Hematopoietic multipotent progenitor cell treated with erythropoietin and hydrocortisone succinate and interleukin-3 and kit ligand, for 6 days (in vitro differentiated cells): ENCODE data around the gene COLEC11.
"Not testable (repeated sequence)": the region's sequence is repeated elsewhere in the genome, so short reads cannot be mapped to it uniquely, and the experiment has no call there.

ENCODE experiments used
- DNase-seq: peaks from one replicate; pipeline ENCODE4 v3.0.0-alpha.2; 2015

The COLEC11 gene

DNA sequence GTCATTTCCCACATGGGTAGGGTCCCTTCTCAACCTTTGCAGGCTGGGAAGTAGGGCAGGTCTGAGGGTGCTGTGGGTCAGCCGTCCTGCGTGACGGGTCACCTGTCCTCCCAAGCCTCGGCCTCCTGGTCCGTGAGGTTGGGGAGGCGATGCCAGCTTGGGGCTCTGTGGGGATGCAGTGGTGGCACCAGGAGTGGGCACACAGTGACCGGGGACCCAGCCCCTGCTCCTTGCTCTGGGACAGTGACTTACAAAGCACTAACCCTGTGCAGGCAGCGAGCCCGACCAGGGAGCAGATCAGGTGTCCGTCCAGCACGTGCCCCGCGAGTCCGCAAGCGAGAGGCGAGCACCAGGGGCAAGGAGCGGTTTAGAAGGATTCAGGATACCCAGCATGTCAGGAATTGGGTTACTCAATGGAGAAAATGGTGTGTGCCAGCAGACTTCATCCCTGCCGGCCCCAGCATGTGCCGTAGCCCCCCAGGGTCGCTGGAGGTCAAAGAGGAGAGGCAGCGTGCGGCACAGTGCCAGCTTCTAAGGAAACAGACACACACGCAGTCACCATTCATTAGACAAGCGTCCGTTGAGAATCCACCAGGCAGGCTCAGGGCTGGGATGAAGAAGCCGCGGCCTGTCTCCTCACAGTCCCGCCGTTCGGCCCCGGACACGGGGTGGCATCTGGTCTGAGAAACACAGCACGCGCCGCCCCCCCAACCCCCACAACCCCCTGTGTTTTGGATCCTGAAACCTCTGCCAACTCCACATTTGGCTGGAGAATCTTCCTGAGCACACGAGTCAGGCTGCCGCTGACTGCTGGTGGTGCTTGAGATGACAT is 11.7 kb downstream of the COLEC11 start:
- DNase-seq: no peak

- DNase-seq: no peak
Observed at GRCh38 chr2:3608373-3609278, 13.7 kb downstream of the COLEC11 start.

- DNase-seq: not testable (repeated sequence)
Observed at GRCh38 chr2:3609279-3609673, 14.4 kb downstream of the COLEC11 start.

GRCh38 chr2:3610415-3610814 is 15.5 kb downstream of the COLEC11 start:
- DNase-seq: no peak

DNA sequence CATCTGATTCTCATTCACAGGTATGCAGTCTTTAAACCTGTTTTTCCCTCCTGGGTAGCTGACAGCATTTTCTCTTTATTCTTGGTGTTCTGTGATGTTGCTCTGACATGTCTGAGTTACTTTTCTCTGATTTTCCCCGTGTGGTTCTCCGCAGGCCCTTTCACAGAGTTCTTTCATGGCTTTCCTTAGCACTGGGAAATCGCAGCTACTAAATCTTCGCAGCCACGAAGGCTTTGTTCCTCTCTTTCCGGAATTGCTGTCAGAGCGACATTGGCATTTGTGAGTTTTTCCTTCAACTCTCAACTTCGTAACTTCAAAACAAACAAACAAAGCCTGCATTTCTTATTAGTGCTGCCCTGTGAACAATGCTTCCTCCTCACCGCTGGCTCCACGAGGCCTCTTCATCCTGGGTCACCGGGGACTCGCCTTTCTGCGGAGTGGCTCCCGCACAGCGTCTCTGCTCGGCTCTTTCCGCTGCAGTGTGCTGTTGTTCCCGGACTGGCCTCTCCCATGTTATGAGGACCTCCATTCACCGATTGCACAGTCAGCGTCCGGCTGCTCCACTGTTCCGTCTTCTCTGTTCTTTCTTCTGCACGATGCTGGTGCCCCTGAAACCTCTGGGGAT is 16.1 kb downstream of the COLEC11 start:
- no peak for DNase-seq

DNA sequence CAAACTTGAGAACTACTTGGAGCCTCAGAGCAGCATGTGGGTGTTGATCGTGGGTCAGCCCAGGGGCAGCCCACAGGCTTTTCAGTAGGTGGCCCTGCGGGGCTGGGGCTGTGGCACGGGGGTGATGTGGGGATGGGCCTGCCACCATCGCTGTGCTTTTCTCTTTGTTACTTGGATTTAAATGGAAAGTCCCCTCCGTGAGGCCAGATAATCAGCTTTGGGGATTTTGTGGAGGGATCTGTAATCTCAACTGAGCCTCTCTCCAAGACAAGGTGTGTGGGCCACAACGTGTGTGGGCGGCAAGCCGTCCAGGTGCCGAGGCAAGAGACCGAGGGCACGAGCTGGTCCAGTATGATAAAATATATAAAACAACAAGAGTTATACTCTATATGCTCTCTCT is 16.7 kb downstream of the COLEC11 start:
- DNase-seq: no peak

GRCh38 chr2:3612639-3613523 is 18.0 kb downstream of the COLEC11 start:
- no peak for DNase-seq

GRCh38 chr2:3613524-3613905 is 18.6 kb downstream of the COLEC11 start:
- DNase-seq: no peak

- not testable (repeated sequence) for DNase-seq
Observed at GRCh38 chr2:3614743-3615142, 19.8 kb downstream of the COLEC11 start.

GRCh38 chr2:3615541-3616200 is 20.8 kb downstream of the COLEC11 start:
- not testable (repeated sequence) for DNase-seq

- DNase-seq: not testable (repeated sequence)
Observed at GRCh38 chr2:3616435-3617197, 21.7 kb downstream of the COLEC11 start.

- DNase-seq: no peak
Observed at GRCh38 chr2:3617198-3617890, 22.4 kb downstream of the COLEC11 start.

DNA sequence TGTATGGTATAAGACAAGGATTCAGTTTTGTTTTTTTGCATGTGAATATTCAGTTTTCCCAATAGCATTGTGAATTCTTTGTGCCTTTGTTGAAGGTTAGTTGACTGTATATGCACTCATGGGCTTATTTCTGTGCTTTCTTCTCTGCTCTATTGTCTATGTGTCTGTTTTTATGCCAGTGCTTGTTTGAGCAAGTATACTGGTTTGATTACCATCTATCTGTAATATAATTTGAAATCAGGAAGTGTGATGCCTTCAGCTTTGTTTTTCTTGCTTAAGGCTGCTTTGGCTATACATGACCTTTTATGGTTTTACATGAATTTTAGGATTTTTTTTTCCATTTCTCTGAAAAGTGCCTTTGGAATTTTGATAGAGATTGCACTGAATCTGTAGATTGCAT is 23.5 kb downstream of the COLEC11 start:
- DNase-seq: no peak

DNA sequence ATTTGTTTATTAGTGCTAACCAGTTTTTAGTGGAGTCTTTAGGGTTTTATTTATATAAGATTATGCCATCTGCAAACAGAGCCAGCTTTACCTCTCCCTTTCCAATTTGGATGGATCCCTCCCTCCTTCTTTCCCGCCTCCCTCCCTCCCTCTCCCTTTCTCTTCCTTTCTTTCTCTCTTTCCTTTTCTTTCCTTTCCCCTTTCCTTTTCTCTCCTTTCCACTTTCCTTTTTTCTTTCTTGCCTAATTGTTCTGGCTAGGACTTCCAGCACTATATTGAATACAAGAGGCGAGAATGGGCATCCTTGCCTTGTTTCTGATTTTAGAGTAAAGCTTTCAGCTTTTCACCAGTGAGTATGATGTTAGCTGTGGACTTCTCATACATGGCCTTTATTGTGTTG is 24.1 kb downstream of the COLEC11 start:
- no peak for DNase-seq

GRCh38 chr2:3619661-3620060 is 24.7 kb downstream of the COLEC11 start:
- not testable (repeated sequence) for DNase-seq

- no peak for DNase-seq
Observed at GRCh38 chr2:3620834-3621233, 25.9 kb downstream of the COLEC11 start.

- no peak for DNase-seq
Observed at GRCh38 chr2:3622967-3623366, 28.1 kb downstream of the COLEC11 start.

GRCh38 chr2:3624059-3624794 is 29.3 kb downstream of the COLEC11 start:
- no peak for DNase-seq

DNA sequence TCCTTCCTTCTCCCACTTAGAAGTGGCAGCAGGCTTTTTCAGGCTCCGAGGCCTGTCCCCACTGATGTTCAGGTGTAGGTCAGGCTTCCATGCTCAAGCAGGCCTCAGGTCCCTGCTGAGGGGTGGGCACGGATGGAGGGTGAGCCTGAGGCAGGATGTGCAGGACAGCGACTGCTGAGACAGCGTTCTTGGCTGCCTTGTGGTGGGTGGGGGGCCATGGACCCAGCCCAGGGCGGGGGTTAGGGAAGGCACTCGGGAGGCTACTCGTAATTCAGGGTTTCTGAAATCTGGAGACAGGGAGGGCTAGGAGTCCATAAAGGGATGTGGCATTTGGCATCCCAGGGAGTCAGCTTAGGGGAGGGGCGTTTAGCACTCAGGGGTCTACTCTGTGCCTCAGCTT is 30.3 kb downstream of the COLEC11 start:
- DNase-seq: no peak
